Germinal center (tissue), 1 donor: ENCODE data around the gene SVEP1.
A peak's percentile ranks its signal among the peaks of the same experiment; 100 is the strongest.

Experiments
- DNase-seq: peaks from one replicate; pipeline ENCODE4 v3.0.0; 2012; ENCODE audit warnings: mixed read lengths, low spot score

SVEP1 gene

GRCh38 chr9:110319781-110320492, 259.6 kb downstream of the SVEP1 start:
- DNase-seq, result no peak

DNA sequence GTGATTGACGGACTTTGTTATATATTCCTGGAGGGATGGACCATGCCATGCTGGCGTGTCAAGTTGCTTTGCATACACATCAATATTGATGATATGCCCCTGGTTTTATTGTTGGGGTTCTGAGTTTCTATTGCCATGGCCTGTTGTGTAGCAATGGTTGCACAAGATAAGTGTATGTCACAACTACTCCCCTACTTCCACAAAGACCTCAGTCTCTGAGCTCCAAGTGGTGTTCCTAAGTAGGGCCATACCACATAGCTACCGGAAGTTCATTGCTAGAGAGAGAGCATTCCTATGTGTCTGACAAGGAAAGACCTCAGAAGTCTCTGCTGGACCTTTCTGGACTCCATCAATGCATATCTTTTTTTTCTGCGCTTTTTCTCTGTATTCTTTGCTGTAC, 261.6 kb downstream of the SVEP1 start:
- DNase-seq, result no peak

- DNase-seq, result peak; percentile 37
Observed at GRCh38 chr9:110316261-110317075, 263.1 kb downstream of the SVEP1 start.
